Gastrocnemius medialis (tissue), 4 donors: ENCODE measurements around the gene AACS. TPM values are rescaled to one million over a fixed set of nuclear protein-coding genes. Genes with fewer than 3 reads are reported as not detected.

ENCODE experiments used
- ATAC-seq, 2 donors: fragments of 150-250 bp; one replicate each; pipeline ENCODE4 v1.9.1; 2016
- DNase-seq, 2 donors: peaks; one replicate each; pipeline ENCODE4 v3.0.0-alpha.2; 2019
- H3K27ac ChIP-seq, 4 donors: fragments of 200-600 bp; sonication (generic); 1 replicate in 1 of 4; 2 replicates in 3 of 4; pipeline ENCODE4 v1.5.1; 2016 to 2018; ENCODE audit warnings: mild to moderate bottlenecking in 2 of 4, moderate library complexity in 1 of 4
- H3K27me3 ChIP-seq, 3 donors: fragments of 200-600 bp; sonication (generic) in 2 of 3; 1 replicate in 1 of 3; 2 replicates in 2 of 3; pipeline versions ENCODE4 v1.5.1 to v1.6.0; 2016 to 2019; ENCODE audit warnings: mild to moderate bottlenecking in 1 of 3, moderate library complexity in 1 of 3
- H3K36me3 ChIP-seq, 2 donors: fragments of 200-600 bp; sonication (generic) in 1 of 2; one replicate each; pipeline ENCODE4 v1.5.1; 2017 to 2018
- H3K4me1 ChIP-seq, 2 donors: fragments of 200-600 bp; sonication (generic) in 1 of 2; one replicate each; pipeline ENCODE4 v1.5.1; 2016 to 2017; ENCODE audit warnings: mild to moderate bottlenecking in 2 of 2
- H3K4me3 ChIP-seq, 4 donors: fragments of 200-600 bp; sonication (generic) in 3 of 4; 1 replicate in 1 of 4; 2 replicates in 3 of 4; pipeline ENCODE4 v1.5.1; 2016 to 2019; ENCODE audit warnings: mild to moderate bottlenecking in 2 of 4
- H3K9me3 ChIP-seq, 3 donors: fragments of 200-600 bp; sonication (generic) in 2 of 3; 1 replicate in 1 of 3; 2 replicates in 2 of 3; pipeline ENCODE4 v1.5.1; 2016 to 2019
- POLR2A ChIP-seq, 2 donors: fragments of 450-650 bp; IDR thresholded peaks; one replicate each; pipeline ENCODE4 v1.6.1; 2017; ENCODE audit warnings: antibody characterized with exemption in 2 of 2, mild to moderate bottlenecking in 2 of 2, moderate library complexity in 2 of 2
- in situ Hi-C, 4 donors: fragments of 200-750 bp; cut with MboI; loops; one replicate each; pipeline versions ENCODE4 v1.15.0 to v1.8.0; 2017; ENCODE audit warnings: low sequenced_read_pairs in 4 of 4
- intact Hi-C: fragments of 100-400 bp; cut with DNase I; formaldehyde crosslinking; loops from one replicate; pipeline ENCODE4 v1.15.1; 2023; ENCODE audit warnings: low total_unique reads
- total RNA-seq, 4 donors: library from RNA; depleted of rRNA; stranded (reverse); fragments of >200 nt; gene quantifications; one replicate each; pipeline versions ENCODE4 v1.1.0 to v1.2.3, GENCODE V29; 2016
- TF ChIP-seq, protein P1 (sequence below), 5 experiments: fragments of 450-650 bp in 3 of 5; fragments of 200-600 bp in 2 of 5; sonication (generic) in 2 of 5; IDR thresholded peaks in 4 of 5; conservative IDR thresholded peaks in 1 of 5; 1 replicate in 4 of 5; 2 replicates in 1 of 5; pipeline ENCODE4 v1.5.1; 2016 to 2019; ENCODE audit warnings: antibody characterized with exemption in 5 of 5, mild to moderate bottlenecking in 3 of 5, moderate library complexity in 3 of 5

AACS gene
- total RNA-seq, 4 donors from 2014 or later, result 6.0 to 11.8 (median 8.8) TPM

GRCh38 chr12:125096894-125097293 is 31.7 kb downstream of the AACS start:
- Histone ChIP-seq H3K36me3 (no peaks in the 10 kb centered on the region), H3K27ac (no peak overlapping the region), H3K9me3 (no peaks in the 10 kb centered on the region), H3K4me3 (no peak overlapping the region), H3K27me3 (no peaks in the 10 kb centered on the region), H3K4me1 (no peaks in the 10 kb centered on the region)
- TF ChIP-seq, protein P1, sequence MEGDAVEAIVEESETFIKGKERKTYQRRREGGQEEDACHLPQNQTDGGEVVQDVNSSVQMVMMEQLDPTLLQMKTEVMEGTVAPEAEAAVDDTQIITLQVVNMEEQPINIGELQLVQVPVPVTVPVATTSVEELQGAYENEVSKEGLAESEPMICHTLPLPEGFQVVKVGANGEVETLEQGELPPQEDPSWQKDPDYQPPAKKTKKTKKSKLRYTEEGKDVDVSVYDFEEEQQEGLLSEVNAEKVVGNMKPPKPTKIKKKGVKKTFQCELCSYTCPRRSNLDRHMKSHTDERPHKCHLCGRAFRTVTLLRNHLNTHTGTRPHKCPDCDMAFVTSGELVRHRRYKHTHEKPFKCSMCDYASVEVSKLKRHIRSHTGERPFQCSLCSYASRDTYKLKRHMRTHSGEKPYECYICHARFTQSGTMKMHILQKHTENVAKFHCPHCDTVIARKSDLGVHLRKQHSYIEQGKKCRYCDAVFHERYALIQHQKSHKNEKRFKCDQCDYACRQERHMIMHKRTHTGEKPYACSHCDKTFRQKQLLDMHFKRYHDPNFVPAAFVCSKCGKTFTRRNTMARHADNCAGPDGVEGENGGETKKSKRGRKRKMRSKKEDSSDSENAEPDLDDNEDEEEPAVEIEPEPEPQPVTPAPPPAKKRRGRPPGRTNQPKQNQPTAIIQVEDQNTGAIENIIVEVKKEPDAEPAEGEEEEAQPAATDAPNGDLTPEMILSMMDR (IDR thresholded peaks at IDR 0.05 in 4 of 5, conservative IDR thresholded peaks at IDR 0.05 in 1 of 5), result no peak
- TF ChIP-seq POLR2A (IDR thresholded peaks at IDR 0.05), result no peak
- in situ Hi-C loops, result no loop called here
- DNase-seq, result no peak
- ATAC-seq, result no peak
- intact Hi-C loops, result no loop called here

DNA sequence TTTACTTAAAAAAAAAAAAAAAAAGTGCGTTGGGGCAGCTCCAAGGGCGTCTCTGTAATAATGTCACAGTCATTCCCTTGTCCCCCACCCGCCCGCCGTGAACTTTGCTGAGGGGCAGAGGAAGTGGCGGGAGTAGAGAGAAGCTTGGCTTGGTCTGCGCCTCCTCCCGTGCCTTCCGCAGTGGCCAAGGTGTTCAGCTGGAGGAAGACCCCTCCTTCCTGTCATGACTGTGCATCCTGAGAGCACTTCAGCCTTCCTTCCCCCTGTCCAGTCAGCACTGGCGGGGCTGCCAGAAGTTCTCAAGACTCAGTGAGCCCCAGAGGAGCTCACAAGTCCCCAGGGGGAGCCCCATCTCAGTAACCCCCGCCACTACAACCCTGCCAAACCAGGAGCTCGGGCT is 32.2 kb downstream of the AACS start:
- DNase-seq (no peak), ATAC-seq (no peak)
- intact Hi-C loops, result no loop called here
- Histone ChIP-seq H3K4me1 (no peaks in the 10 kb centered on the region), H3K27ac (no peak overlapping the region), H3K4me3 (no peak overlapping the region), H3K27me3 (no peaks in the 10 kb centered on the region), H3K36me3 (no peaks in the 10 kb centered on the region), H3K9me3 (no peaks in the 10 kb centered on the region)
- TF ChIP-seq POLR2A (IDR thresholded peaks at IDR 0.05), result no peak
- TF ChIP-seq, protein P1 (IDR thresholded peaks at IDR 0.05 in 4 of 5, conservative IDR thresholded peaks at IDR 0.05 in 1 of 5), result no peak
- in situ Hi-C loops, result no loop called here

DNA sequence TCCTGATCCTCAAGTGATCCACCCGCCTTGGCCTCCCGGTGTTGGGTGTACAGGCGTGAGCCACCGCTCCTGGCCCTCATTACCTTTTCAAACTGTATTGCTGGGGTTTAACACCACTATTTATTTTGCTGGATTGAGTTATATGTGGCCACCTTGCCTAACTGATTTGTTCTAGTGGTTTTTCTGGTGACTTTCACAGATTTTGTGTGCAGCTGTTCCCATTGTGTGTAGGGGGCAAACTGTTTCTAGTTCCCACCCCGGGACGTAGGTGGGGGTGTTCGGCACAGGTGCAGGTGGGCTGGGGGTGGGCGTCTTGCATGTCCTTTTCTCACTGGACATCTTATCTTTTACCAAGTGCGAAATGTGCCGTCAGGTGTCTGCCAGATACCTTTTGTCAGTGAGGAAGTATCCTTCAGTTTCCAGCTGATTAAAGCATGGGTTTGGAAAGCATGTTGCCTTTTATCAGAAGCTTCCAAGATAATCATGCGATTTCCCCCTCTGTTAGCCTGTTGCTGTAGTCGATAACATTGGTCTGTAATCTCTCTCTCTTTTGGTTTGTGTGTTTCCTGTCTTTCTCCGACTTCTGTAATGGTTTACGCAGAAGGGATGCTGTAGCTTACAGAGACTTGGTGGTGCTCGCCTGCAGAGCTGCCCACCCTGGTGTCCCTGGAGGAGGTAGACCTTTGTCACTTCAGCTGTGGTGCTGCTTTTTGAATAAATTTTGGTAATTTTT is 33.6 kb downstream of the AACS start:
- DNase-seq, result no peak
- Histone ChIP-seq H3K4me3 (no peak overlapping the region), H3K27ac (no peak overlapping the region), H3K4me1 (no peaks in the 10 kb centered on the region), H3K9me3 (no peaks in the 10 kb centered on the region), H3K27me3 (no peaks in the 10 kb centered on the region), H3K36me3 (peaks cover 0 to 4% of the 10 kb centered on the region in 2 donors)
- no peak for TF ChIP-seq POLR2A (IDR thresholded peaks at IDR 0.05)
- TF ChIP-seq, protein P1 (IDR thresholded peaks at IDR 0.05 in 4 of 5, conservative IDR thresholded peaks at IDR 0.05 in 1 of 5), result no peak
- intact Hi-C loops (no loop called here), in situ Hi-C loops (no loop called here)
- ATAC-seq, result no peak

DNA sequence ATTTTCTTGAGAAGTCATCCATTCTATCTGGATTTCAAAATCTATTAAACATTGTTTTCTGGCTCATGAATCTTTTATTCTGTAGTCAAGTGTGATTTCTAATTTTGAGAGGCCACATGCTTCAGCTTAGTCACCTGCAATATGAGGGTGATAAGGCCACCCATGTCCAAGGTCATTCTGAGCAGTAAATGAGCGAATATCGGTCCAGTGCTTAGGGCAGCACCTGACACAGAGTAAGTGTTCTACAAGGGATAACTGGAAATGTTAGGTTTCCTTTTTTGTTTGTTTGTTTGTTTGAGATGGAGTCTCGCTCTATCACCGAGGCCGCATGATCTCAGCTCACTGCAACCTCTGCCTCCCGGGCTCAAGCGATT is 34.2 kb downstream of the AACS start:
- intact Hi-C loops, result no loop called here
- in situ Hi-C loops, result no loop called here
- no peak for TF ChIP-seq POLR2A (IDR thresholded peaks at IDR 0.05)
- TF ChIP-seq, protein P1 (IDR thresholded peaks at IDR 0.05 in 4 of 5, conservative IDR thresholded peaks at IDR 0.05 in 1 of 5), result no peak
- Histone ChIP-seq H3K36me3 (peaks cover 0 to 4% of the 10 kb centered on the region in 2 donors), H3K9me3 (no peaks in the 10 kb centered on the region), H3K4me1 (no peaks in the 10 kb centered on the region), H3K27ac (no peak overlapping the region), H3K4me3 (no peak overlapping the region), H3K27me3 (no peaks in the 10 kb centered on the region)
- DNase-seq, result no peak
- no peak for ATAC-seq
